Measurements from ENCODE around the gene MOB2. TPM values are rescaled to one million over a fixed set of nuclear protein-coding genes. Genes with fewer than 3 reads are reported as not detected.

Gene MOB2
- total RNA-seq, 3 donors from 2014 or later: 36.4 to 46.1 (median 37.9) TPM

DNA sequence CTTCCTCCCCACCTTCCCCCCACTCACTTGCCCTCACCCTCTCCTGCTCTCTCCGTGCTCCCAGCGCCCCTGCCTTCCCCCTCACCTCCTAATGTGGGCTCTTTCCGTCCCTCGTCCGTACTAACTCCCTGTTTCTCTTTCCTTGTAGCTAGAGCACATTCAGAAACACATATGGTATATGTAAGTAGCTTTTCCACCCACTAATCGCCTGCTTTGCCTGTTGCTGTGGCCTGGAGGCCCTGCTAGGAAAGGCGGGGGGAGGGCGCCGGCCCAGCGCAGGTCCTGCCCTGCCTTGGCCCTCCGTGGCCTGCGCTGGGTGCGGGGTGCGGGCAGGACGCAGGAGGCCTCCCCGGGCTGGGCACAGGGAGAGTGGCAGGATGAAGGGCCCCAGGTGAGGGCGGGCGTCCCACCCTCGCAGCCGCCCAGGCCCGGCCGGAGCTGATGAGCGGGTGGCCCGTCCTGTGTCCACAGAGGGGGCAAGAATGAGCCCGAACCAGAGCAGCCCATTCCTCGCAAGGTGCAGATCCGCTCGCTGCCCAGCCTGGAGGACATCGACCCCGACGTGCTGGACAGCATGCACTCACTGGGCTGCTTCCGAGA, 41.7 kb downstream of the MOB2 start:
- TF ChIP-seq POLR2A (IDR thresholded peaks at IDR 0.05): no peak
- TF ChIP-seq, protein P1, sequence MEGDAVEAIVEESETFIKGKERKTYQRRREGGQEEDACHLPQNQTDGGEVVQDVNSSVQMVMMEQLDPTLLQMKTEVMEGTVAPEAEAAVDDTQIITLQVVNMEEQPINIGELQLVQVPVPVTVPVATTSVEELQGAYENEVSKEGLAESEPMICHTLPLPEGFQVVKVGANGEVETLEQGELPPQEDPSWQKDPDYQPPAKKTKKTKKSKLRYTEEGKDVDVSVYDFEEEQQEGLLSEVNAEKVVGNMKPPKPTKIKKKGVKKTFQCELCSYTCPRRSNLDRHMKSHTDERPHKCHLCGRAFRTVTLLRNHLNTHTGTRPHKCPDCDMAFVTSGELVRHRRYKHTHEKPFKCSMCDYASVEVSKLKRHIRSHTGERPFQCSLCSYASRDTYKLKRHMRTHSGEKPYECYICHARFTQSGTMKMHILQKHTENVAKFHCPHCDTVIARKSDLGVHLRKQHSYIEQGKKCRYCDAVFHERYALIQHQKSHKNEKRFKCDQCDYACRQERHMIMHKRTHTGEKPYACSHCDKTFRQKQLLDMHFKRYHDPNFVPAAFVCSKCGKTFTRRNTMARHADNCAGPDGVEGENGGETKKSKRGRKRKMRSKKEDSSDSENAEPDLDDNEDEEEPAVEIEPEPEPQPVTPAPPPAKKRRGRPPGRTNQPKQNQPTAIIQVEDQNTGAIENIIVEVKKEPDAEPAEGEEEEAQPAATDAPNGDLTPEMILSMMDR (IDR thresholded peaks at IDR 0.05): no peak
- TF ChIP-seq POLR2AphosphoS5 (IDR thresholded peaks at IDR 0.05): no peak
- no peaks in the 10 kb centered on the region for H3K9me3 ChIP-seq
- peaks cover 0 to 8% of the 10 kb centered on the region in 2 donors for H3K4me1 ChIP-seq
- intact Hi-C loops (cut with DNase I; ENCODE audit: low total_unique reads): no loop called here
- H3K36me3 ChIP-seq: no peaks in the 10 kb centered on the region
- no peak for DNase-seq (ENCODE audit: low spot score in 2 of 2)
- H3K27ac ChIP-seq: no peak overlapping the region
- no peak overlapping the region for H3K4me3 ChIP-seq
- H3K27me3 ChIP-seq: peaks cover 0 to 81% of the 10 kb centered on the region in 2 donors

DNA sequence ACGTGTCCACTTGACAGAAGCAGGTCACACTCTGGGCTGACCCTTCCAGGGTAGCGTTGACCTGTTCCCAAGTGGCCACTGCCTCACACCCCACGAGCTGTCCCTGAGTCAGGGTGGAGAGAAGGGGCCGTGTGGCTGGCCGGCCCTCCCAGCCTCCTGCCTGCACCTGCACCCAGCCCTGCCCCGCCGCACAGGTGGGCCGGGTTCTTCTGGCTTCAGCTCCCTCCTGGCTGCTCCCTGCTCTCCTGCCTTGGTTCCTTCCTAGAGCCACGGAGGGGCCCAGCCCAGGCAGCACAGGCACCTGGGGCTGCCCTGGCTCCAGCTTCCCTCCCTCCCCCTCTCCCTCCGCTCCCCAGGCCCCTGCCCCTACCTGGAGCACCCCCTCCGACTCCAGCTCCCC, 42.3 kb downstream of the MOB2 start:
- Histone ChIP-seq H3K9me3 (no peaks in the 10 kb centered on the region), H3K4me1 (peaks cover 0 to 8% of the 10 kb centered on the region in 2 donors), H3K4me3 (no peak overlapping the region), H3K27me3 (peaks cover 0 to 81% of the 10 kb centered on the region in 2 donors), H3K36me3 (no peaks in the 10 kb centered on the region), H3K27ac (no peak overlapping the region)
- intact Hi-C loops (cut with DNase I; ENCODE audit: low total_unique reads): no loop called here
- no peak for DNase-seq (ENCODE audit: low spot score in 2 of 2)
- no peak for TF ChIP-seq POLR2A (IDR thresholded peaks at IDR 0.05)
- TF ChIP-seq, protein P1 (IDR thresholded peaks at IDR 0.05): no peak
- no peak for TF ChIP-seq POLR2AphosphoS5 (IDR thresholded peaks at IDR 0.05)

DNA sequence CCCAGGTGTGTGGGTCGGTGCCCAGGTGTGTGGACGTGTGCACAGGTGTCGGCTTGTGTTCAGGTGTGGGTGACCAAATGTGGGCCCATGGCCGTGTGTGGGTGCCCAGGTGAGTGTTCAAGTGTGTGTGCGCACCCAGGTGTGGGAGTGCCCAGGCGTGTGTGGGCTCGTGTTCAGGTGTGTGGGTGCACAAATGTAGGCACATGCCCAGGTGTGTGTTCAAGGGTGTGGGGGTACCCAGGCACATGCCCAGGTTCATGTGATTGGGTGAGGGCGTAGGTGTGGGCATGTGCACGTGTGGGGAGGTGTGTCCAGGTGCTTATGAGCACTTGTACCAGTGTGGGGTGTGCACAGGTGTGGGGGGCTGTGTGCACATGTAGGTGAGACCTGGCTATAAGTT, 42.8 kb downstream of the MOB2 start:
- Histone ChIP-seq H3K27me3 (peaks cover 0 to 81% of the 10 kb centered on the region in 2 donors), H3K36me3 (no peaks in the 10 kb centered on the region), H3K4me3 (no peak overlapping the region), H3K27ac (no peak overlapping the region), H3K9me3 (no peaks in the 10 kb centered on the region), H3K4me1 (peaks cover 0 to 8% of the 10 kb centered on the region in 2 donors)
- TF ChIP-seq, protein P1 (IDR thresholded peaks at IDR 0.05): no peak
- TF ChIP-seq POLR2A (IDR thresholded peaks at IDR 0.05) (no peak), POLR2AphosphoS5 (IDR thresholded peaks at IDR 0.05) (no peak)
- intact Hi-C loops (cut with DNase I; ENCODE audit: low total_unique reads): no loop called here
- no peak for DNase-seq (ENCODE audit: low spot score in 2 of 2)

DNA sequence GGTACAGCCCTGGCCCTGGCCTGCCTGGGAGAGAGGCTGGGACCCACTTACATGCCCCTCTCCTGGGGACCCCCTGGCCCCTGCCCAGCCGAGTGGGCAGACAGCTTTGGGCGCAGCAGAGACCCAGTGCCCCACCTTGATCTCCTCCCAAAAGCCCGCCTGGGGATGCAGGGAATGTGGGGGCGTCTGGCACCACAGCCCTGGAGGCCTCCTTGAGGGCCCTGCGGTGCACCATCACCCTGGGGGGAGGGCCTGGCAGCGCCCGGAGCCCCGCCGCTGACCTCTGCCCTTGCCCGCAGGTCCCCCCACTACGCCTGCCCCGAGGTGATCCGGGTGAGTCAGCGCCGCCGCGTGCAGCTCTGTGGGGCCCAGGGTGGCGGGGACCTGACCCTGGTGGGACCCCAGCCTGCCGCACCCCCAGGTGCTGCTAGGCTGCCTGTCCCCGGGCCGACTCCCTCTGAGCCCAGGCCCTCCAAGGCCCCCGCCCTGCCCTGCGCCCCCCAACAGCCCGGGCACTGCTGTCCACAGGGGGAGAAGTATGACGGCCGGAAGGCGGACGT, 43.7 kb downstream of the MOB2 start:
- Histone ChIP-seq H3K4me3 (no peak overlapping the region), H3K36me3 (no peaks in the 10 kb centered on the region), H3K27me3 (peaks cover 0 to 81% of the 10 kb centered on the region in 2 donors), H3K9me3 (no peaks in the 10 kb centered on the region), H3K27ac (no peak overlapping the region), H3K4me1 (peaks cover 0 to 3% of the 10 kb centered on the region in 2 donors)
- intact Hi-C loops (cut with DNase I; ENCODE audit: low total_unique reads): no loop called here
- no peak for TF ChIP-seq POLR2AphosphoS5 (IDR thresholded peaks at IDR 0.05)
- TF ChIP-seq, protein P1 (IDR thresholded peaks at IDR 0.05): no peak
- no peak for TF ChIP-seq POLR2A (IDR thresholded peaks at IDR 0.05)
- DNase-seq (ENCODE audit: low spot score in 2 of 2): no peak

DNA sequence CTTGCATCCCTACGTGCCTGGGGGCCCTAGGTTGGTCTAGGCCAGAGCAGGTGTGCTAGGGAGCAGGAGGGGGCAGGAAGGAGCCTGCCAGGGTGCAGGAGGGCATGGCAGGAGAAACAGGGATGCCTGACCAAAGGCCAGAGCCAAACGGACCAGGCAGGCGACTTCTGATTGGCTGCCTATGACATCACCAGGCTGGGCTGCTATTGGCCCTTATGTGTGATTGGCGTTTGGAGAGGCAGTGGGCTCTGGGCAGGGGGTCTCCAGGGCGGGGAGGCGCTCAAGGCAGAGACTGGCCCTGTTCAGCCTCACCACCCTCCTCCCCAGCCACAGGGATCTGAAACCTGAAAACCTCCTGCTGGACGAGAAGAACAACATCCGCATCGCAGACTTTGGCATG, 44.4 kb downstream of the MOB2 start:
- Histone ChIP-seq H3K36me3 (no peaks in the 10 kb centered on the region), H3K4me3 (no peak overlapping the region), H3K4me1 (no peaks in the 10 kb centered on the region), H3K27ac (no peak overlapping the region), H3K9me3 (no peaks in the 10 kb centered on the region), H3K27me3 (peaks cover 0 to 81% of the 10 kb centered on the region in 2 donors)
- TF ChIP-seq, protein P1 (IDR thresholded peaks at IDR 0.05): no peak
- no peak for TF ChIP-seq POLR2AphosphoS5 (IDR thresholded peaks at IDR 0.05)
- TF ChIP-seq POLR2A (IDR thresholded peaks at IDR 0.05): no peak
- DNase-seq (ENCODE audit: low spot score in 2 of 2): no peak
- intact Hi-C loops (cut with DNase I; ENCODE audit: low total_unique reads): no loop called here

Measured in breast epithelium (tissue), 4 donors.